OCI-LY3 (cell line): Measurements from ENCODE around the gene TRABD2A.

ENCODE experiments used
- CTCF ChIP-seq: fragments of 200-600, 300-600 bp; sonication (generic); IDR thresholded peaks from 2 replicates; pipeline ENCODE4 v1.5.1; 2014; ENCODE audit warnings: antibody characterized with exemption, low read length, low read depth
- EZH2phosphoT487 ChIP-seq: fragments of 200-600 bp; shearing (Covaris generic); IDR thresholded peaks from 2 replicates; pipeline ENCODE4 v1.6.1; 2018; ENCODE audit warnings: antibody characterized with exemption, mixed run types, low read depth

- TF ChIP-seq CTCF (no peak), EZH2phosphoT487 (no peak)
Observed at GRCh38 chr2:84874381-84875212, 6.3 kb downstream of the TRABD2A start.
